ENCODE measurements around the gene SERINC1.

DNA sequence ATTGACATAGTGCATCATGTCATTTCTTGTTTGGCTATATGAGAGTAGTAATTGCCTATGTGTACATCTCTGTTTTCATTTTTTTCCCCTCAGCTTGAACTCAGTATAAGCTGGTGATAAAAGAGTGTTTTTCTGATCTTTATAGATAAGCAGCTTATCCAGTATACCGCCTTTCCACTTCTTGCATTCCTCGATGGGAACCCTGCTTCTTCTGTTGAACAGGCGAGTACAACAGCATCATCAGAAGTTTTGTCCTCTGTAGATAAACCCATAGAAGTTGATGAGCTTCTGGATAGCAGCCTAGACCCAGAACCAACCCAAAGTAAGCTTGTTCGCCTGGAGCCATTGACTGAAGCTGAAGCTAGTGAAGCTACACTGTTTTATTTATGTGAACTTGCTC, 39.8 kb downstream of the SERINC1 start:
- TF ChIP-seq, protein P1, sequence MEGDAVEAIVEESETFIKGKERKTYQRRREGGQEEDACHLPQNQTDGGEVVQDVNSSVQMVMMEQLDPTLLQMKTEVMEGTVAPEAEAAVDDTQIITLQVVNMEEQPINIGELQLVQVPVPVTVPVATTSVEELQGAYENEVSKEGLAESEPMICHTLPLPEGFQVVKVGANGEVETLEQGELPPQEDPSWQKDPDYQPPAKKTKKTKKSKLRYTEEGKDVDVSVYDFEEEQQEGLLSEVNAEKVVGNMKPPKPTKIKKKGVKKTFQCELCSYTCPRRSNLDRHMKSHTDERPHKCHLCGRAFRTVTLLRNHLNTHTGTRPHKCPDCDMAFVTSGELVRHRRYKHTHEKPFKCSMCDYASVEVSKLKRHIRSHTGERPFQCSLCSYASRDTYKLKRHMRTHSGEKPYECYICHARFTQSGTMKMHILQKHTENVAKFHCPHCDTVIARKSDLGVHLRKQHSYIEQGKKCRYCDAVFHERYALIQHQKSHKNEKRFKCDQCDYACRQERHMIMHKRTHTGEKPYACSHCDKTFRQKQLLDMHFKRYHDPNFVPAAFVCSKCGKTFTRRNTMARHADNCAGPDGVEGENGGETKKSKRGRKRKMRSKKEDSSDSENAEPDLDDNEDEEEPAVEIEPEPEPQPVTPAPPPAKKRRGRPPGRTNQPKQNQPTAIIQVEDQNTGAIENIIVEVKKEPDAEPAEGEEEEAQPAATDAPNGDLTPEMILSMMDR (IDR thresholded peaks at IDR 0.05) = no peak
- TF ChIP-seq EZH2phosphoT487 (IDR thresholded peaks at IDR 0.05) = no peak

All from neural progenitor cell (in vitro differentiated cells).